SIG-M5 treated with dmso at 0.1 percent for 504 hours (cell line): ENCODE data around the gene NPAT.

Experiments used
- DNase-seq: peaks from one replicate; lab custom pipeline; 2025; ENCODE audit not compliant: unreplicated experiment; lab: John Stamatoyannopoulos, UW

The NPAT gene

GRCh38 chr11:108222574-108223347, at the start of gene NPAT, which contains the start of gene ATM:
TSS of gene NPAT (minus strand) at chr11:108222638. CDS start at chr11:108222536, 102 bp downstream.
TSS of gene ATM (plus strand) at chr11:108223067. CDS start at chr11:108227625, 4,558 bp downstream.
- peak; percentile 96 for DNase-seq

GRCh38 chr11:108269583-108269982, 47.1 kb upstream of the NPAT start:
- no peak for DNase-seq

GRCh38 chr11:108253176-108253575, 30.7 kb upstream of the NPAT start:
- DNase-seq, result no peak

GRCh38 chr11:108246885-108247284, 24.4 kb upstream of the NPAT start:
- no peak for DNase-seq

GRCh38 chr11:108246308-108246707, 23.9 kb upstream of the NPAT start:
- no peak for DNase-seq

GRCh38 chr11:108242422-108242821, 20.0 kb upstream of the NPAT start:
- no peak for DNase-seq

GRCh38 chr11:108241330-108242037, 19.0 kb upstream of the NPAT start:
- DNase-seq, result no peak

- DNase-seq, result no peak
These were observed 16.6 kb upstream of the NPAT start for GRCh38 chr11:108239076-108239475.

- DNase-seq, result no peak
These were observed 14.6 kb upstream of the NPAT start for GRCh38 chr11:108237058-108237481.

GRCh38 chr11:108235633-108236032, 13.2 kb upstream of the NPAT start:
- no peak for DNase-seq

- DNase-seq, result no peak
These were observed 12.8 kb upstream of the NPAT start for GRCh38 chr11:108235192-108235591.

- DNase-seq, result no peak
These were observed 11.0 kb upstream of the NPAT start for GRCh38 chr11:108233277-108233945.

- no peak for DNase-seq
These were observed 5.8 kb upstream of the NPAT start for GRCh38 chr11:108228251-108228650.

GRCh38 chr11:108226036-108226435, 3.6 kb upstream of the NPAT start:
- DNase-seq, result no peak

GRCh38 chr11:108224911-108225786, 2.7 kb upstream of the NPAT start:
- peak; percentile 39 for DNase-seq

GRCh38 chr11:108224366-108224765, 1.9 kb upstream of the NPAT start:
- DNase-seq, result no peak

GRCh38 chr11:108223348-108224149, 1.1 kb upstream of the NPAT start:
- peak; percentile 24 for DNase-seq

GRCh38 chr11:108221911-108222573, 396 bp downstream of the NPAT start:
- no peak for DNase-seq

GRCh38 chr11:108221371-108221770, 1.1 kb downstream of the NPAT start:
- no peak for DNase-seq
